Stimulated activated CD4-positive, alpha-beta T cell treated with anti-CD3 and anti-CD28 coated beads, Interleukin-1b, Interleukin-23, amount 100 ng/mL, for 1 hour (primary cell): ENCODE measurements around the gene TMX1.
"Not testable (repeated sequence)": the region's sequence is repeated elsewhere in the genome, so short reads cannot be mapped to it uniquely, and the experiment has no call there.

Source experiments
- DNase-seq, 2 donors: peaks; one replicate each; pipeline ENCODE4 v3.0.0-alpha.2; 2020; ENCODE audit warnings: low read depth in 2 of 2

The TMX1 gene

GRCh38 chr14:51239813-51240803 is at the start of gene TMX1:
TSS of gene TMX1 (plus strand) at chr14:51240247. CDS start at chr14:51240293, 46 bp downstream.
- DNase-seq = peak; percentile 57 to 67

- no peak for DNase-seq
Measured at GRCh38 chr14:51201890-51202289, 38.2 kb upstream of the TMX1 start.

GRCh38 chr14:51202914-51203665 is 37.0 kb upstream of the TMX1 start:
- no peak for DNase-seq

DNA sequence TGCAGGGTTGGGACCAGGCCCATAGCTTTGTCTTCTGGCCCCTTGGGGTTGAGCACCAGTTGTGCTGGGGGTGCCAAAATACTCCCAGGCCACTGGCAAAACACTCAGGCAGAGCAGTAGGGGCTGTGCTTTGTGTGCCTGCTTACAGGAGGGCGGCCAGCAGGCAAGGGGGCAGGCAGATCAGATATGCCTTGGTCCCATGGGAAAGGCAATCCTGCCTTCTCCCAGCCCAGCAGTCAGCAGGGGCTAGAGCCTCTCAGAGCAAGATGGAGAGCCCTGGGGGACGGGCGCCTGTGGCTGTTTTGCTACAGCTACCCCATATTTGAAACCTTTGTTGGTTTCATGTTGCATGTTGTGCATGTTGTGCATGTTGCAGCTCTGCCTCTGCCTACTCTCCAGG is 36.2 kb upstream of the TMX1 start:
- no peak for DNase-seq

GRCh38 chr14:51205486-51205885 is 34.6 kb upstream of the TMX1 start:
- DNase-seq = no peak

DNA sequence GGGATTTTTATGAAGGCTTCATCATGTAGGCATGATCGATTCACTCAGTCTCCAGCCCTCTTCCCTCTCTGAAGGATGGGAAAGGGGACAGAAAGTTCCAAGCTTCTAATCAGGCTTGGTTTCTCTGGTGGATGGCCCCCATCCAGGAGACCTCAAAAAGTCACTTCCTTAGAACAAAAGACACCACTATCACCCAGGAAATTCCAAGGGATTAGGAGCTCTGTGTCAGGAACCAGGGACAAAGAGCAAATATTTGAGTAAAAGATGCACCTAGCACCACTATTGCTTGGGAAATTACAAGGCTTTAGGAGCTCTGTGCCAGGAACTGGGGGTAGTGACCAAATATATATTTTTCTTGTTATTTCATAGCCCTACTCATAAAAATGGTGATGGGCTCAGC is 33.6 kb upstream of the TMX1 start:
- DNase-seq = no peak

DNA sequence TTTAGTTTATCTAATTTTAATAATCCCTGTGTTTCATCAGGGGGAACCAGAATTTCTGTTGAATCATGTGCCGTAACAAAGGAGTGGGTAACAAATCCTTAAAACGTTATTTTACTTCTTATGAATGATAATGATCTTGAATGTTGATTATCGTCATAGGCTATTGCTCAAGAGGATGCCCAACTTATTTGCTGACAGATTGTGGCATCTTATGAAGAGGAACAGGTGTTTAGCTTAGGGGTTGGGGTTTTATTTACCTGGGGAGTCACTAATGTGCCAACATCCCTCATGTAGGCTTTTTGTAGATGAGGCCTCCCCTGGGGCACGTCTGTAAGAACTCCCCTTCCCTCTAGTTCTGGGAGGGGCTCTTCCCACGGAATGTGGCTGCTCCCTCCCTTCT is 32.4 kb upstream of the TMX1 start:
- DNase-seq = no peak

GRCh38 chr14:51208982-51209381 is 31.1 kb upstream of the TMX1 start:
- no peak for DNase-seq

DNA sequence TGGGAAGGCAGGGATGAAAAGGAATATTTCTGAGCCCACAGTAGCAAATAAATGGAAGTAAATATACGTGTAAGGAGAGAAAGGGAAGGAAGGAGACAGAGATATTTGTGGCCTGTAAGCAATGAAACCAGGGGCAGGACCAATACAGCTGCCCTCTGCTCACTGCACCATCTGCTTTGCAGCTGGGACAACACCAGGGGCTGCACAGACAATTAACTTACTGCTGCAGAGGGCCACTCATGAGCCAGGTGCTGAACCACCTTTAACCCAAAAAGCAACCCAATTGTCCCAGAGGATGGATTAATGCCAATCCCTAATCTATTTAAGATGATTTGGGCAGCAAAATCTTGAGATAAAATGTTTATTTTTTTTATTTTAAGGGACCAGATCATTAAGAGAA is 30.6 kb upstream of the TMX1 start:
- DNase-seq = no peak

DNA sequence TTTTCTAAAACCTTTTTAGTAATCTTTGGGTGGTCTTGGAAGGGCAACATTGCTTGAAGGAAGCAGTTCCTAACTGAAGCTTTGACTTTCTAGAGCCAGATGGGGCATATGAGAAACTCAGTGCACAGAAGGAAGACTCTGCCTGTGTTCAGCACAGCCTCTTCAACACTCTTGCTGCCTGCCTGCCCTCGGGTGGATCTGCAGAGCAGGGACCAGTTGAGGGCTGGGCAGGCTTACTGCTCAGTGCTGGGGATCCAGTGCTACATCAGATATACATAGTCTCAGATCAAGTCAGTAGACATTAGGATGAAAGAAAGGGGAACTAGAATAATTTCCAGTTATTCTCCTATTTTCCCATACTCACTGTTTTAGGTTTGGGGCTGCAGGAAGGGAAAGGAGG is 29.5 kb upstream of the TMX1 start:
- DNase-seq = no peak

- no peak for DNase-seq
Measured at GRCh38 chr14:51211149-51211548, 28.9 kb upstream of the TMX1 start.

GRCh38 chr14:51216602-51217001 is 23.4 kb upstream of the TMX1 start:
- no peak for DNase-seq

DNA sequence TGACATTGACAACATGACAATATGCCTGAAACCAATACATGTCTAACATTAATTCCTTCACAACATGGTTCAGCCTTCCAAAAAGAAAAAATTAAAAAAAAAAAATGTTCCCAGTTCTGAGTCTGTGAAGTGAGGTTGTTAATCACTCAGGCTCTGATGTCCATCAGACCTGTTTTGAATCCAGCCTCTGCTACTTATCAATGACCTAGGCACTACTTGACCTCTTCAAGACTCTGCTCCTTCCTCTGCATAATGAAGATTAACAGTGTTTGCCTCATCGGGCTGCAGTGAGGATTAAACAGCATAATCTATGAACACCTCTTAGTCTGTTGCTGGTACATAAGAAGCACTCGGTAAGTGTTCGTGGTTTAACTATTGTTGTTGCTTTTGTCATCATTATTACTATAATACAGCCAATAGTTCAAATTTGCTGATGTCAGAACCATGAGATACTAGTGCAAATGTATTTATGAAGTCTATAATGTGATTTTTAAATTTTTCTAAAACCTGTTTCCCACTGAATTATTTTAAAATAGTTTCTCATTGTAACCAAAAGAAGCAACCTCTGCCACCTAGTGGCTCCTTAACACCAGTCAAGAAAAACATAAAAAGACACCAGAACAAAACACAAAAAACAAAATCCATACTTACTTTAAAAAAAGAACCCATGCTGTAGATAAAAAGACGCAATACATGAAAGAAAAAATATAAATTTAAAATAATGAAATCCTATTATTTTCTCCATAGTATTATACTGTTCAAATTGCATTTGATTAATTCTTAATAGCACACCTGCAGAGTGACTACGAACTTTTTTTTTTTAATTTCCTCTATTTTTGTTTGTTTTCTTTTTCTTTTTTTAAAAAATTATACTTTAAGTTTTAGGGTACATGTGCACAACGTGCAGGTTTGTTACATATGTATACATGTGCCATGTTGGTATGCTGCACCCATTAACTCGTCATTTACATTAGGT is 20.3 kb upstream of the TMX1 start:
- DNase-seq = no peak

DNA sequence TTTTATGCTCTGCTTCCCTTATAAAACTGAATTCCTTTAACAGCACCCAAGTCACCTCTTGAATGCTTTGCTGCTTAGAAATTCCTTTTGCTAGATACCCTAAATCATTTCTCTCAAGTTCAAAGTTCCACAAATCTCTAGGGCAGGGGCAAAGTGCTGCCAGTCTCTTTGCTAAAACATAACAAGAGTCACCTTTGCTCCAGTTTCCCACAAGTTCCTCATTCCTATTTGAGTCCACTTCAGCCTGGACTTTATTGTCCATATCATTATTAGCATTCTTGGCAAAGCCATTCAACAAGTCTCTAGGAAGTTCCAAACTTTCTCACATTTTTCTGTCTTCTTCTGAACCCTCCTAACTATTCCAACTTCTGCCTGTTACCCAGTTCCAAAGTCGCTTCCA is 16.6 kb upstream of the TMX1 start:
- DNase-seq = not testable (repeated sequence)

DNA sequence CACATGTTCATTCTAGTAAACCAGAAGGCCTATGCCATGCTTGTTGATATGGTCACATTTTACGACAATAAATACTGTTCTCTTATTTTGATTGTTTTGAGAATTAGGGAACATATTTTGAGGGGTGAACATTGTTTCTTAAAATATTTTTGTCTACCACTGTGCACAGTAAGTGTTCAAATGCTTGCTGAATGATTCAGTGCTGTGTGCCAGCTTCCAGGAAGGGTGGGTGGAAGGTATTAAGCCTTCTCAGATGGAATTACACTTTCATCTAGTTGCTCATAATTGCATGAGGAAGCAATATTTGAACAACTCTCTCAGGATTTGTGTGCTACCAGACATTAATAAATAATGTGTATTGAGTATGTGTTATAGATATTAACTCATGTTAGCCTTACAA is 15.5 kb upstream of the TMX1 start:
- DNase-seq = no peak

DNA sequence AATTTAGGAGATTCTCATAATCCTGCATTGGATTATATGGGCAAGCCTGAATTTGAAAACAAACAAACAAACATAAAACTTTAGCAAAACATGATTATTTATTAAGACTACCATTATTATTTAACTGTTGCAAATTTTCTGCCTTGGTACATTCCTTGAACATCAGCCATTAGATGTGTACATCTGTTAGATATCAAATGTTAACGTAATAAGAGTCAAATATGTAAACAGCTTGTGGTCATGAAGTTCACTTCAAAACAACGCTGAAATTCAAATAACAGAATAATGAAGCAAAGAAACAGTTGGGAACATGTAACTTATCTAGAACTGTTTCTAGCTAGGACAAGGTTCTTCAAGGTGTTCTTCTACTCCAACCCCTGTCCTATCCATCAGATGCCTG is 14.3 kb upstream of the TMX1 start:
- DNase-seq = no peak

DNA sequence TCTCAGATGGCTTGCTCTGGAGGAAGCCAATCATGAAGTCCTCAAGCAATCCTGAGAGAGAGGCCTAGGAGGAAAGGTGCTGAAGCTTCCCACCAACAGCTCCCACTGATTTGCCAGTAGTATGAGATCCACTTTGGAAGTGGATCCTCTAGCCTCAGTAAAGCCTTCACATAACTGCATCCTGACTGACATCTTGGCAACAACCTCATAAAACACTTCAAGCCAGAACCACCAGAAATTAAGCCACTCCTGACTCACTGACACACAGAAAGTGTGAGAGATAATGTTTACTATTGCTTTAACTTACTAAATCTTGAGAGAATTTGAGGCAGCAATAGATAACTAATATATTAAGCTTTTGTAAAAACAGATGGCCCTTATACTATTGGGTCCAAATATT is 11.7 kb upstream of the TMX1 start:
- DNase-seq = no peak

- DNase-seq = no peak
Measured at GRCh38 chr14:51228890-51229289, 11.2 kb upstream of the TMX1 start.

GRCh38 chr14:51236314-51236713 is 3.7 kb upstream of the TMX1 start:
- DNase-seq = no peak

GRCh38 chr14:51240804-51241380 is 845 bp downstream of the TMX1 start:
- no peak for DNase-seq
